SU-DHL-6 (cell line): Measurements from ENCODE around the gene GIT2.

Source experiments
- H2AFZ ChIP-seq: fragments of 200-600 bp; sonication (generic); 2 replicates; pipeline ENCODE4 v1.6.1; 2014; ENCODE audit warnings: low read depth, mild to moderate bottlenecking, moderate library complexity, mixed read lengths, antibody characterized with exemption, low read length; ENCODE audit not compliant: severe bottlenecking
- H3F3A ChIP-seq: fragments of 200-600 bp; shearing (Covaris generic); 2 replicates; pipeline ENCODE4 v1.6.0; 2016; ENCODE audit warnings: antibody characterized with exemption, mild to moderate bottlenecking; ENCODE audit not compliant: insufficient read depth
- H3K27ac ChIP-seq: fragments of 200-600 bp; sonication (generic); 2 replicates; pipeline ENCODE4 v1.5.1; 2016; ENCODE audit warnings: low read depth, mild to moderate bottlenecking, low read length, moderate library complexity, mixed read lengths
- H3K27me3 ChIP-seq: fragments of 200-600 bp; sonication (generic), shearing (Covaris generic); 2 replicates; pipeline ENCODE4 v1.6.0; 2014; ENCODE audit warnings: mild to moderate bottlenecking, low read length
- H3K36me3 ChIP-seq: fragments of 200-600 bp; sonication (generic); 2 replicates; pipeline ENCODE4 v1.6.1; 2014; ENCODE audit warnings: mild to moderate bottlenecking, low read length, mixed read lengths
- H3K4me2 ChIP-seq: fragments of 300-600, 200-600 bp; shearing (Covaris generic), sonication (generic); 2 replicates; pipeline ENCODE4 v1.6.0; 2014; ENCODE audit warnings: low read length, low read depth, mild to moderate bottlenecking; ENCODE audit not compliant: poor library complexity, severe bottlenecking
- H3K4me3 ChIP-seq: fragments of 200-600 bp; sonication (generic); 2 replicates; pipeline ENCODE4 v1.5.1; 2014; ENCODE audit warnings: antibody characterized with exemption, low read length, mild to moderate bottlenecking, mixed read lengths; ENCODE audit not compliant: insufficient read depth, poor library complexity, severe bottlenecking
- H3K79me2 ChIP-seq: fragments of 200-600 bp; sonication (generic); 2 replicates; pipeline ENCODE4 v1.6.1; 2014; ENCODE audit warnings: mild to moderate bottlenecking, low read length, moderate library complexity; ENCODE audit not compliant: insufficient read depth
- H3K9ac ChIP-seq: fragments of 200-600 bp; sonication (generic); 2 replicates; pipeline ENCODE4 v1.7.0; 2014; ENCODE audit warnings: mild to moderate bottlenecking, low read length
- H3K9me2 ChIP-seq: fragments of 200-600 bp; sonication (generic); replicated peaks from 2 replicates; pipeline ENCODE4 v1.6.1; 2014; ENCODE audit warnings: low read length; ENCODE audit not compliant: insufficient read depth
- H3K9me3 ChIP-seq: fragments of 200-600 bp; sonication (generic); 2 replicates; pipeline ENCODE4 v1.6.1; 2014; ENCODE audit warnings: low read length, mixed read lengths; ENCODE audit not compliant: insufficient read depth
- H4K20me1 ChIP-seq: fragments of 200-600 bp; sonication (generic); 2 replicates; pipeline ENCODE4 v1.6.1; 2014; ENCODE audit warnings: low read depth, mild to moderate bottlenecking, antibody characterized with exemption, low read length, moderate library complexity, mixed read lengths
- CTCF ChIP-seq: fragments of 200-600 bp; sonication (generic); IDR thresholded peaks from one replicate; pipeline ENCODE4 v1.5.1; 2017; ENCODE audit warnings: antibody characterized with exemption, mild to moderate bottlenecking, low read length, moderate library complexity; ENCODE audit not compliant: insufficient read depth, poor library complexity, severe bottlenecking
- EZH2phosphoT487 ChIP-seq: fragments of 200-600 bp; sonication (generic), shearing (Covaris generic); conservative IDR thresholded peaks from 2 replicates; pipeline ENCODE4 v1.6.1; 2018; ENCODE audit warnings: mild to moderate bottlenecking, antibody characterized with exemption, low read length, moderate library complexity, mixed read lengths

Gene GIT2

GRCh38 chr12:110033888-110034287 lies 37.7 kb upstream of the GIT2 start:
- Histone ChIP-seq H3K4me2 (no peak overlapping the region), H3F3A (peaks cover 40% of the 10 kb centered on the region), H2AFZ (no peak overlapping the region), H3K4me3 (no peak overlapping the region), H3K27ac (no peak overlapping the region), H4K20me1 (no peaks in the 10 kb centered on the region), H3K9ac (no peak overlapping the region), H3K9me2 (no peaks in the 10 kb centered on the region), H3K36me3 (peaks cover 62% of the 10 kb centered on the region), H3K27me3 (no peaks in the 10 kb centered on the region), H3K9me3 (no peaks in the 10 kb centered on the region), H3K79me2 (peaks cover 4% of the 10 kb centered on the region; the same call in 1 of the 2 replicates)
- TF ChIP-seq CTCF: no peak
- TF ChIP-seq EZH2phosphoT487: no peak

GRCh38 chr12:110029290-110029815 lies 33.2 kb upstream of the GIT2 start:
- peaks cover 26% of the 10 kb centered on the region for H3F3A ChIP-seq
- H3K27ac ChIP-seq: no peak overlapping the region
- peaks cover 67% of the 10 kb centered on the region for H3K36me3 ChIP-seq
- H3K9me2 ChIP-seq: no peaks in the 10 kb centered on the region
- no peak overlapping the region for H3K4me2 ChIP-seq
- no peaks in the 10 kb centered on the region for H3K27me3 ChIP-seq
- H3K79me2 ChIP-seq: peaks cover 4% of the 10 kb centered on the region; the same call in 1 of the 2 replicates
- H4K20me1 ChIP-seq: no peaks in the 10 kb centered on the region
- TF ChIP-seq EZH2phosphoT487 (no peak), CTCF (no peak)
- H3K9ac ChIP-seq: no peak overlapping the region
- no peaks in the 10 kb centered on the region for H3K9me3 ChIP-seq
- no peak overlapping the region for H2AFZ ChIP-seq
- no peak overlapping the region for H3K4me3 ChIP-seq

- Histone ChIP-seq H3K27me3 (no peaks in the 10 kb centered on the region), H3K79me2 (peaks cover 13% of the 10 kb centered on the region; the same call in 1 of the 2 replicates), H2AFZ (no peak overlapping the region), H3K4me3 (no peak overlapping the region), H3K36me3 (peaks cover 67% of the 10 kb centered on the region), H3K9me3 (no peaks in the 10 kb centered on the region), H4K20me1 (no peaks in the 10 kb centered on the region), H3K9ac (no peak overlapping the region), H3K27ac (no peak overlapping the region), H3K9me2 (no peaks in the 10 kb centered on the region), H3F3A (peaks cover 20% of the 10 kb centered on the region), H3K4me2 (no peak overlapping the region)
- TF ChIP-seq EZH2phosphoT487 (no peak), CTCF (no peak)
Measured at GRCh38 chr12:110028323-110028722, 32.2 kb upstream of the GIT2 start.
